ENCODE results near the gene TNC. TPM values are rescaled to one million over a fixed set of nuclear protein-coding genes. Genes with fewer than 3 reads are reported as not detected.

Gene TNC
- total RNA-seq, 4 donors from 2014 or later: 59.2 to 154 (median 99.3) TPM

DNA sequence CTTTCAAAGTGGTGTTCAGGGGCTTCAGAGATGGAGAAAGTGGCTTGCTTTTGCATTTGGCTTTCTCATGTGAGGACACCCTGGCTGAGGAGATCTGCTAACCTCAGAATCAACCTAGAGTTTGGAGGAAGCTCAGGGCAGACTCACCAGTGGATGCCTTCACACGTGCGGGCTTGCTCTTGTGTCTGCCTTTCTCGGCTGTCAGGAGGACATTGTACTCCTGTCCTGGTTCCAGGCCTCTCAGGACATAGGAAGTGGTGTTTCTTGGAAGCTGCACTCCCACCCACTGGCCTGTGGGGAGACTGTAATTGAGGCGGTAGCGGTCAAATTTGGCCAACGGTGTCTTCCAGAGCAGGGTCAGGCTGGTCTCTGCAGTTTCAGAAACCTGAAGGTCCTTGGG lies 44.5 kb downstream of the TNC start:
- DNase-seq (ENCODE audit: low spot score in 2 of 2): no peak
- H3K4me3 ChIP-seq: no peak overlapping the region
- H3K27ac ChIP-seq: no peak overlapping the region
- 79 to 95% methylated on average over 6 of the region's 6 CpGs for WGBS, 2 donors
- H3K36me3 ChIP-seq: peaks cover 0 to 21% (median 0%) of the 10 kb centered on the region in 3 donors
- H3K9me3 ChIP-seq: no peaks in the 10 kb centered on the region
- H3K27me3 ChIP-seq: no peaks in the 10 kb centered on the region
- no peaks in the 10 kb centered on the region for H3K4me1 ChIP-seq
- TF ChIP-seq, protein P1, sequence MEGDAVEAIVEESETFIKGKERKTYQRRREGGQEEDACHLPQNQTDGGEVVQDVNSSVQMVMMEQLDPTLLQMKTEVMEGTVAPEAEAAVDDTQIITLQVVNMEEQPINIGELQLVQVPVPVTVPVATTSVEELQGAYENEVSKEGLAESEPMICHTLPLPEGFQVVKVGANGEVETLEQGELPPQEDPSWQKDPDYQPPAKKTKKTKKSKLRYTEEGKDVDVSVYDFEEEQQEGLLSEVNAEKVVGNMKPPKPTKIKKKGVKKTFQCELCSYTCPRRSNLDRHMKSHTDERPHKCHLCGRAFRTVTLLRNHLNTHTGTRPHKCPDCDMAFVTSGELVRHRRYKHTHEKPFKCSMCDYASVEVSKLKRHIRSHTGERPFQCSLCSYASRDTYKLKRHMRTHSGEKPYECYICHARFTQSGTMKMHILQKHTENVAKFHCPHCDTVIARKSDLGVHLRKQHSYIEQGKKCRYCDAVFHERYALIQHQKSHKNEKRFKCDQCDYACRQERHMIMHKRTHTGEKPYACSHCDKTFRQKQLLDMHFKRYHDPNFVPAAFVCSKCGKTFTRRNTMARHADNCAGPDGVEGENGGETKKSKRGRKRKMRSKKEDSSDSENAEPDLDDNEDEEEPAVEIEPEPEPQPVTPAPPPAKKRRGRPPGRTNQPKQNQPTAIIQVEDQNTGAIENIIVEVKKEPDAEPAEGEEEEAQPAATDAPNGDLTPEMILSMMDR (IDR thresholded peaks at IDR 0.05): no peak
- no peak for TF ChIP-seq EP300 (IDR thresholded peaks at IDR 0.05)
- no peak for TF ChIP-seq POLR2A (IDR thresholded peaks at IDR 0.05)

DNA sequence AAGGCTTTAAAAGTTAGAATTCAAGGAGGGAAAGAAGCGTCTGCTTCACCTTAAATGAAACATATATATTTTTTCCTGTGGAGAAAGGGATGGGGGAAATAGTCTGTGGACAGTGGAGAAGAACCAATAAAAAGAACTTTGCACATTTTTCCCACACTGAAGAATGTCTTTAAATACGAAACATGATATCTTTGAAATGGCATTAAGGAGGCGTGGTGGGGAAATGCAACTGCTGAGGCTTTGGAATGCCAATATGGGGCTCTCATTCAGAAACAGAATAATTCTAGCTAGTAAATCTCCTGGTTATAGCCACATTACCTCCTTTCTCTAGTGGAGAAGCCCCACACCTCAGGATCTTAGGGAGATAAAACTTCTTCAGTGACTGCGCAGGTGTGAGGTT lies 46.8 kb downstream of the TNC start:
- Histone ChIP-seq H3K4me3 (no peak overlapping the region), H3K36me3 (peaks cover 0 to 16% (median 0%) of the 10 kb centered on the region in 3 donors), H3K27me3 (no peaks in the 10 kb centered on the region), H3K9me3 (no peaks in the 10 kb centered on the region), H3K4me1 (peaks cover 0 to 7% (median 0%) of the 10 kb centered on the region in 4 donors), H3K27ac (no peak overlapping the region)
- no peak for TF ChIP-seq POLR2A (IDR thresholded peaks at IDR 0.05)
- no peak for TF ChIP-seq EP300 (IDR thresholded peaks at IDR 0.05)
- TF ChIP-seq, protein P1 (IDR thresholded peaks at IDR 0.05): no peak
- no peak for DNase-seq (ENCODE audit: low spot score in 2 of 2)
- WGBS, 2 donors: 89 to 93% methylated on average over 4 of the region's 4 CpGs

DNA sequence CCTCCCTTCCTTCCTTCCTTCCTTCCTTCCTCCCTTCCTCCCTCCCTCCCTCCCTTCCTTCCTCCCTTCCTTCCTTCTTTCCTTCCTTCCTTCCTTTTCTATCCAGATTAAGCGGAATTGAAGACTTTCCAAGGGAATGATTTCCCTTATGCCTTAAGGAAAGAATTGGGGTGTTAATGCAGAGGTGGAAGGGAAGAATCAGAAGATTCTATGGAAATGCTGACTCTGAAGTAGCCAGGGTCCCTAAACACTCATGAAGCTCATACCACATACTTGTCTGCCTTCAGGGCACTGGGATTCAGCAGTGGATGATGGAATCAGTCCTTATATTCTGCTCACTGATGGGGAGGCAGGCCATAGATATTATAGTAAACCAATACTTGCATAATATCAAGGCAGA lies 48.2 kb downstream of the TNC start:
- Histone ChIP-seq H3K4me3 (no peak overlapping the region), H3K4me1 (peaks cover 0 to 7% (median 0%) of the 10 kb centered on the region in 4 donors), H3K27me3 (no peaks in the 10 kb centered on the region), H3K27ac (no peak overlapping the region), H3K36me3 (peaks cover 0 to 8% (median 0%) of the 10 kb centered on the region in 3 donors), H3K9me3 (no peaks in the 10 kb centered on the region)
- no peak for DNase-seq (ENCODE audit: low spot score in 2 of 2)
- WGBS, 2 donors: 92 to 100% methylated on average over 1 of the region's 1 CpG
- TF ChIP-seq, protein P1 (IDR thresholded peaks at IDR 0.05): no peak
- TF ChIP-seq POLR2A (IDR thresholded peaks at IDR 0.05): no peak
- no peak for TF ChIP-seq EP300 (IDR thresholded peaks at IDR 0.05)

DNA sequence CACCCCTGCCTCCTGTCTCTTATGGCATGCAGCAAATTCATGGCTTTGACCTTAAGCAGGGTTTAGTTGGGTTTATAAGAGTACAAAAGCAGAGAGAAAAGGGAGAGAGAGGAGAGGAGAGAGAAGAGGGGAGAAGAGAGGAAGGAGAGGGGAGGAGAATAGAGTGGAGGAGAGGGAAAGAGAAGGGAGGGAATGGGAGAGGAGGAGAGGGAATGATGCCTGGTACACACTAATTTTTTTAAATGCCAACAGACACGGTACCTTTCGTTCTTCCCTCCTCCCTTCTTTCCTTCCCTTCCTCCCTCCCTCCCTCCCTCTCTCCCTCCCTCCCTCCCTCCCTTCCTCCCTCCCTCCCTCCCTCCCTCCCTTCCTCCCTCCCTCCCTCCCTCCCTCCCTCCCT lies 48.7 kb downstream of the TNC start:
- TF ChIP-seq EP300 (IDR thresholded peaks at IDR 0.05): no peak
- TF ChIP-seq POLR2A (IDR thresholded peaks at IDR 0.05): no peak
- TF ChIP-seq, protein P1 (IDR thresholded peaks at IDR 0.05): no peak
- 86 to 87% methylated on average over 2 of the region's 2 CpGs for WGBS, 2 donors
- Histone ChIP-seq H3K27me3 (no peaks in the 10 kb centered on the region), H3K4me1 (peaks cover 0 to 7% (median 0%) of the 10 kb centered on the region in 4 donors), H3K27ac (no peak overlapping the region), H3K4me3 (no peak overlapping the region), H3K36me3 (peaks cover 0 to 6% (median 0%) of the 10 kb centered on the region in 3 donors), H3K9me3 (no peaks in the 10 kb centered on the region)
- no peak for DNase-seq (ENCODE audit: low spot score in 2 of 2)

- H3K36me3 ChIP-seq: no peaks in the 10 kb centered on the region
- H3K27ac ChIP-seq: peak overlapping the region in 1 of 4 donors; percentile 11
- H3K4me1 ChIP-seq: peaks cover 0 to 15% (median 0%) of the 10 kb centered on the region in 4 donors
- no peak for DNase-seq (ENCODE audit: low spot score in 2 of 2)
- H3K27me3 ChIP-seq: no peaks in the 10 kb centered on the region
- TF ChIP-seq POLR2A (IDR thresholded peaks at IDR 0.05) (no peak), EP300 (IDR thresholded peaks at IDR 0.05) (no peak)
- TF ChIP-seq, protein P1 (IDR thresholded peaks at IDR 0.05): no peak
- no peak overlapping the region for H3K4me3 ChIP-seq
- no peaks in the 10 kb centered on the region for H3K9me3 ChIP-seq
Measured at GRCh38 chr9:115068031-115068430, 49.9 kb downstream of the TNC start.
